Astrocyte (in vitro differentiated cells and primary cell): ENCODE results near the gene B4GALT5. TPM values are rescaled to one million over a fixed set of nuclear protein-coding genes. Genes with fewer than 3 reads are reported as not detected.

Experiments
- DNase-seq: peaks from one replicate; pipeline ENCODE4 v3.0.0-alpha.2; 2010; ENCODE audit warnings: low read depth
- FAIRE-seq: peaks from 2 replicates; lab custom pipeline; 2011; peaks lifted over from hg19 to GRCh38; lab: Jason Lieb, UNC
- H2AFZ ChIP-seq: 2 replicates; pipeline ENCODE4 v1.6.0; 2012; ENCODE audit warnings: low read depth, low read length, inconsistent platforms
- H3K27ac ChIP-seq: 2 replicates; pipeline ENCODE4 v1.5.1; 2011; ENCODE audit warnings: low read depth, low read length, inconsistent platforms
- H3K27me3 ChIP-seq: 2 replicates; pipeline ENCODE4 v1.6.0; 2011; ENCODE audit warnings: low read length, inconsistent platforms; ENCODE audit not compliant: insufficient read depth
- H3K36me3 ChIP-seq: 2 replicates; pipeline ENCODE4 v1.5.1; 2011; ENCODE audit warnings: low read length, inconsistent platforms; ENCODE audit not compliant: insufficient read depth
- H3K4me1 ChIP-seq: 2 replicates; pipeline ENCODE4 v1.5.1; 2011; ENCODE audit warnings: low read length, inconsistent platforms; ENCODE audit not compliant: insufficient read depth
- H3K4me2 ChIP-seq: 2 replicates; pipeline ENCODE4 v1.6.0; 2012; ENCODE audit warnings: low read length, inconsistent platforms
- H3K4me3 ChIP-seq: 2 replicates; pipeline ENCODE4 v1.5.1; 2011; ENCODE audit warnings: low read depth, mild to moderate bottlenecking, low read length, inconsistent platforms; ENCODE audit not compliant: insufficient read depth
- H3K79me2 ChIP-seq: 2 replicates; pipeline ENCODE4 v1.6.0; 2012; ENCODE audit warnings: mild to moderate bottlenecking, low read length, inconsistent platforms; ENCODE audit not compliant: insufficient read depth
- H3K9ac ChIP-seq: 2 replicates; pipeline ENCODE4 v1.6.0; 2012; ENCODE audit warnings: mild to moderate bottlenecking, low read length, inconsistent platforms
- H3K9me3 ChIP-seq: 2 replicates; pipeline ENCODE4 v1.5.1; 2012; ENCODE audit warnings: low read depth, mild to moderate bottlenecking, low read length, inconsistent platforms; ENCODE audit not compliant: insufficient read depth
- H4K20me1 ChIP-seq: 2 replicates; pipeline ENCODE4 v1.6.0; 2012; ENCODE audit warnings: low read length, inconsistent platforms; ENCODE audit not compliant: insufficient read depth
- H3K27ac Mint-ChIP-seq: one replicate; pipeline ENCODE4 v1.8.0; 2021; ENCODE audit warnings: mild to moderate bottlenecking, mixed read lengths; ENCODE audit not compliant: unreplicated experiment
- H3K27me3 Mint-ChIP-seq: one replicate; pipeline ENCODE4 v1.8.0; 2021; ENCODE audit warnings: low read depth, mixed read lengths; ENCODE audit not compliant: unreplicated experiment
- H3K36me3 Mint-ChIP-seq: one replicate; pipeline ENCODE4 v1.8.0; 2021; ENCODE audit warnings: low read depth, mixed read lengths; ENCODE audit not compliant: unreplicated experiment
- H3K4me1 Mint-ChIP-seq: one replicate; pipeline ENCODE4 v1.8.0; 2021; ENCODE audit warnings: low read depth, mixed read lengths; ENCODE audit not compliant: unreplicated experiment
- H3K4me3 Mint-ChIP-seq: one replicate; pipeline ENCODE4 v1.8.0; 2021; ENCODE audit warnings: mild to moderate bottlenecking, moderate library complexity, mixed read lengths; ENCODE audit not compliant: unreplicated experiment
- H3K9me3 Mint-ChIP-seq: one replicate; pipeline ENCODE4 v1.8.0; 2021; ENCODE audit warnings: mild to moderate bottlenecking, mixed read lengths; ENCODE audit not compliant: unreplicated experiment
- CTCF ChIP-seq: IDR thresholded peaks from 2 replicates; pipeline ENCODE4 v1.5.1; 2011; ENCODE audit warnings: low read depth, mild to moderate bottlenecking, inconsistent platforms, low read length, moderate library complexity; ENCODE audit not compliant: insufficient read depth
- EZH2 ChIP-seq: IDR thresholded peaks from 2 replicates; pipeline ENCODE4 v1.6.1; 2012; ENCODE audit warnings: mild to moderate bottlenecking, low read length, inconsistent platforms; ENCODE audit not compliant: insufficient read depth
- total RNA-seq: library from RNA; stranded (reverse); gene quantifications from 2 replicates; pipeline ENCODE4 v1.2.1, GENCODE V29; 2021

Gene B4GALT5
- total RNA-seq, 1 donor from 2014 or later: 41.9 TPM

GRCh38 chr20:49752201-49752903 is 38.7 kb upstream of the B4GALT5 start:
- Mint-ChIP-seq H3K27me3 (peaks cover 20% of the 10 kb centered on the region), H3K4me1 (peaks cover 4% of the 10 kb centered on the region), H3K36me3 (no peaks in the 10 kb centered on the region), H3K27ac (no peak overlapping the region), H3K4me3 (no peak overlapping the region), H3K9me3 (no peaks in the 10 kb centered on the region)
- Histone ChIP-seq H3K79me2 (no peaks in the 10 kb centered on the region), H3K27me3 (peaks cover 3% of the 10 kb centered on the region), H3K27ac (no peak overlapping the region), H3K9me3 (no peaks in the 10 kb centered on the region), H2AFZ (no peak overlapping the region), H3K9ac (no peak overlapping the region), H3K36me3 (no peaks in the 10 kb centered on the region), H3K4me1 (no peaks in the 10 kb centered on the region), H3K4me3 (no peak overlapping the region), H4K20me1 (no peaks in the 10 kb centered on the region), H3K4me2 (no peak overlapping the region)
- no peak for FAIRE-seq
- no peak for DNase-seq
- TF ChIP-seq EZH2 (no peak), CTCF (no peak)

GRCh38 chr20:49751397-49751736 is 37.7 kb upstream of the B4GALT5 start:
- Histone ChIP-seq H3K27ac (no peak overlapping the region), H3K9ac (no peak overlapping the region), H2AFZ (no peak overlapping the region), H3K36me3 (no peaks in the 10 kb centered on the region), H3K4me3 (no peak overlapping the region), H3K4me1 (no peaks in the 10 kb centered on the region), H3K79me2 (no peaks in the 10 kb centered on the region), H3K9me3 (no peaks in the 10 kb centered on the region), H4K20me1 (no peaks in the 10 kb centered on the region), H3K4me2 (no peak overlapping the region), H3K27me3 (peaks cover 3% of the 10 kb centered on the region)
- no peaks in the 10 kb centered on the region for H3K36me3 Mint-ChIP-seq
- H3K9me3 Mint-ChIP-seq: no peaks in the 10 kb centered on the region
- peaks cover 4% of the 10 kb centered on the region for H3K4me1 Mint-ChIP-seq
- H3K4me3 Mint-ChIP-seq: no peak overlapping the region
- DNase-seq (no peak), FAIRE-seq (no peak)
- H3K27me3 Mint-ChIP-seq: peaks cover 17% of the 10 kb centered on the region
- no peak overlapping the region for H3K27ac Mint-ChIP-seq
- TF ChIP-seq EZH2: no peak

GRCh38 chr20:49750611-49751396 is 37.1 kb upstream of the B4GALT5 start:
- TF ChIP-seq EZH2 (no peak), CTCF (no peak)
- H3K4me2 ChIP-seq: no peak overlapping the region
- no peaks in the 10 kb centered on the region for H3K79me2 ChIP-seq
- Mint-ChIP-seq H3K4me3 (no peak overlapping the region), H3K27me3 (peaks cover 13% of the 10 kb centered on the region), H3K27ac (no peak overlapping the region), H3K36me3 (no peaks in the 10 kb centered on the region), H3K4me1 (peaks cover 4% of the 10 kb centered on the region), H3K9me3 (no peaks in the 10 kb centered on the region)
- DNase-seq (no peak), FAIRE-seq (no peak)
- no peak overlapping the region for H3K27ac ChIP-seq
- H3K9me3 ChIP-seq: no peaks in the 10 kb centered on the region
- H3K4me3 ChIP-seq: no peak overlapping the region
- no peaks in the 10 kb centered on the region for H4K20me1 ChIP-seq
- H3K36me3 ChIP-seq: no peaks in the 10 kb centered on the region
- H3K4me1 ChIP-seq: no peaks in the 10 kb centered on the region
- H3K9ac ChIP-seq: no peak overlapping the region
- no peak overlapping the region for H2AFZ ChIP-seq
- H3K27me3 ChIP-seq: peaks cover 3% of the 10 kb centered on the region
